Activated T-helper 2 cell treated with anti-CD3 and anti-CD28 coated beads, Interferon-gamma antibody, Interleukin-2, Interleukin-4, amounts not matched to agents 10 μg/mL and 5 μg/mL and 100 μg/mL, durations not matched to agents 14 hours and 24 hours and 36 hours (primary cell): ENCODE data around the gene KLK15. TPM values are rescaled to one million over a fixed set of nuclear protein-coding genes. Genes with fewer than 3 reads are reported as not detected.

Experiments used
- DNase-seq: peaks from one replicate; pipeline ENCODE4 v3.0.0; 2021; ENCODE audit warnings: low spot score
- H3K27ac Mint-ChIP-seq: one replicate; pipeline ENCODE4 v1.8.0; 2021; ENCODE audit warnings: mixed read lengths
- H3K27me3 Mint-ChIP-seq: one replicate; pipeline ENCODE4 v1.8.0; 2021; ENCODE audit warnings: low read depth, mixed read lengths
- H3K36me3 Mint-ChIP-seq: one replicate; pipeline ENCODE4 v1.8.0; 2021; ENCODE audit warnings: low read depth, mixed read lengths
- H3K4me1 Mint-ChIP-seq: one replicate; pipeline ENCODE4 v1.8.0; 2021; ENCODE audit warnings: low read depth, mixed read lengths
- H3K4me3 Mint-ChIP-seq: one replicate; pipeline ENCODE4 v1.8.0; 2021; ENCODE audit warnings: low read depth, mild to moderate bottlenecking, moderate library complexity, mixed read lengths
- H3K9me3 Mint-ChIP-seq: one replicate; pipeline ENCODE4 v1.8.0; 2021; ENCODE audit warnings: mixed read lengths
- intact Hi-C: fragments of 100-400 bp; cut with micrococcal nuclease; formaldehyde crosslinking; loops from one replicate; pipeline ENCODE4 v1.15.1; 2023
- total RNA-seq: library from RNA; stranded (reverse); gene quantifications from 2 replicates; pipeline ENCODE4 v1.2.3, GENCODE V29; 2022

The KLK15 gene
- total RNA-seq, 1 donor from 2014 or later = not detected

- no peak for DNase-seq
- Mint-ChIP-seq H3K27me3 (peaks cover 18% of the 10 kb centered on the region), H3K4me1 (no peaks in the 10 kb centered on the region), H3K9me3 (peaks cover 11% of the 10 kb centered on the region), H3K36me3 (no peaks in the 10 kb centered on the region), H3K27ac (no peak overlapping the region), H3K4me3 (no peak overlapping the region)
- intact Hi-C loops = no loop called here
Measured at GRCh38 chr19:50861010-50861409, 27.6 kb upstream of the KLK15 start.

- Mint-ChIP-seq H3K27ac (no peak overlapping the region), H3K27me3 (peaks cover 21% of the 10 kb centered on the region), H3K4me3 (no peak overlapping the region), H3K9me3 (peaks cover 11% of the 10 kb centered on the region), H3K4me1 (no peaks in the 10 kb centered on the region), H3K36me3 (no peaks in the 10 kb centered on the region)
- intact Hi-C loops = no loop called here
- DNase-seq = no peak
Measured at GRCh38 chr19:50859849-50860248, 26.5 kb upstream of the KLK15 start.

GRCh38 chr19:50858886-50859285 is 25.5 kb upstream of the KLK15 start:
- peaks cover 21% of the 10 kb centered on the region for H3K27me3 Mint-ChIP-seq
- H3K27ac Mint-ChIP-seq = no peak overlapping the region
- DNase-seq = no peak
- intact Hi-C loops = no loop called here
- H3K4me3 Mint-ChIP-seq = no peak overlapping the region
- no peaks in the 10 kb centered on the region for H3K36me3 Mint-ChIP-seq
- H3K4me1 Mint-ChIP-seq = no peaks in the 10 kb centered on the region
- H3K9me3 Mint-ChIP-seq = peaks cover 11% of the 10 kb centered on the region

- Mint-ChIP-seq H3K27me3 (peaks cover 17% of the 10 kb centered on the region), H3K27ac (no peak overlapping the region), H3K4me1 (no peaks in the 10 kb centered on the region), H3K36me3 (no peaks in the 10 kb centered on the region), H3K4me3 (no peak overlapping the region), H3K9me3 (peaks cover 11% of the 10 kb centered on the region)
- no peak for DNase-seq
- intact Hi-C loops = no loop called here
Measured at GRCh38 chr19:50857366-50857765, 24.0 kb upstream of the KLK15 start.

DNA sequence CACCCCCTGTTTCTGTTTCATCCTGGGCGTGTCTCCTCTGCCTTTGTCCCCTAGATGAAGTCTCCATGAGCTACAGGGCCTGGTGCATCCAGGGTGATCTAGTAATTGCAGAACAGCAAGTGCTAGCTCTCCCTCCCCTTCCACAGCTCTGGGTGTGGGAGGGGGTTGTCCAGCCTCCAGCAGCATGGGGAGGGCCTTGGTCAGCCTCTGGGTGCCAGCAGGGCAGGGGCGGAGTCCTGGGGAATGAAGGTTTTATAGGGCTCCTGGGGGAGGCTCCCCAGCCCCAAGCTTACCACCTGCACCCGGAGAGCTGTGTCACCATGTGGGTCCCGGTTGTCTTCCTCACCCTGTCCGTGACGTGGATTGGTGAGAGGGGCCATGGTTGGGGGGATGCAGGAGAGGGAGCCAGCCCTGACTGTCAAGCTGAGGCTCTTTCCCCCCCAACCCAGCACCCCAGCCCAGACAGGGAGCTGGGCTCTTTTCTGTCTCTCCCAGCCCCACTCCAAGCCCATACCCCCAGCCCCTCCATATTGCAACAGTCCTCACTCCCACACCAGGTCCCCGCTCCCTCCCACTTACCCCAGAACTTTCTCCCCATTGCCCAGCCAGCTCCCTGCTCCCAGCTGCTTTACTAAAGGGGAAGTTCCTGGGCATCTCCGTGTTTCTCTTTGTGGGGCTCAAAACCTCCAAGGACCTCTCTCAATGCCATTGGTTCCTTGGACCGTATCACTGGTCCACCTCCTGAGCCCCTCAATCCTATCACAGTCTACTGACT is 21.4 kb upstream of the KLK15 start, which contains the start of gene KLK3:
Gene KLK3, plus strand, starts transcription at position 280 of the 775 bp plus-strand sequence. Its CDS starts 41 bp downstream, at position 321.
- peaks cover 17% of the 10 kb centered on the region for H3K27me3 Mint-ChIP-seq
- intact Hi-C loops = no loop called here

DNA sequence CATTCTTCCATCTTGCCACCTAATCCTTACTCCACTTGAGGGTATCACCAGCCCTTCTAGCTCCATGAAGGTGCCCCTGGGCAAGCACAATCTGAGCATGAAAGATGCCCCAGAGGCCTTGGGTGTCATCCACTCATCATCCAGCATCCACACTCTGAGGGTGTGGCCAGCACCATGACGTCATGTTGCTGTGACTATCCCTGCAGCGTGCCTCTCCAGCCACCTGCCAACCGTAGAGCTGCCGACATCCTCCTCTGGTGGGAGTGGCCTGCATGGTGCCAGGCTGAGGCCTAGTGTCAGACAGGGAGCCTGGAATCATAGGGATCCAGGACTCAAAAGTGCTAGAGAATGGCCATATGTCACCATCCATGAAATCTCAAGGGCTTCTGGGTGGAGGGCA is 18.2 kb upstream of the KLK15 start:
- no peaks in the 10 kb centered on the region for H3K4me1 Mint-ChIP-seq
- H3K36me3 Mint-ChIP-seq = no peaks in the 10 kb centered on the region
- H3K27me3 Mint-ChIP-seq = peaks cover 9% of the 10 kb centered on the region
- H3K9me3 Mint-ChIP-seq = no peaks in the 10 kb centered on the region
- DNase-seq = no peak
- intact Hi-C loops = no loop called here
- H3K4me3 Mint-ChIP-seq = no peak overlapping the region
- no peak overlapping the region for H3K27ac Mint-ChIP-seq

More for the DNA sequence above, 21.4 kb upstream of the KLK15 start, which contains the start of gene KLK3:
- Mint-ChIP-seq H3K27ac (no peak within 1 kb of the TSS), H3K9me3 (no peaks in the 10 kb centered on the region), H3K36me3 (no peaks in the 10 kb centered on the region), H3K4me1 (no peaks in the 10 kb centered on the region), H3K4me3 (no peak within 1 kb of the TSS)
- DNase-seq = no peak

DNA sequence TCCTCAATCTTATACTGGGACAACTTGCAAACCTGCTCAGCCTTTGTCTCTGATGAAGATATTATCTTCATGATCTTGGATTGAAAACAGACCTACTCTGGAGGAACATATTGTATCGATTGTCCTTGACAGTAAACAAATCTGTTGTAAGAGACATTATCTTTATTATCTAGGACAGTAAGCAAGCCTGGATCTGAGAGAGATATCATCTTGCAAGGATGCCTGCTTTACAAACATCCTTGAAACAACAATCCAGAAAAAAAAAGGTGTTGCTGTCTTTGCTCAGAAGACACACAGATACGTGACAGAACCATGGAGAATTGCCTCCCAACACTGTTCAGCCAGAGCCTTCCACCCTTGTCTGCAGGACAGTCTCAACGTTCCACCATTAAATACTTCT is 17.4 kb upstream of the KLK15 start:
- intact Hi-C loops = no loop called here
- DNase-seq = no peak
- Mint-ChIP-seq H3K27ac (no peak overlapping the region), H3K36me3 (no peaks in the 10 kb centered on the region), H3K27me3 (peaks cover 7% of the 10 kb centered on the region), H3K4me3 (no peak overlapping the region), H3K4me1 (no peaks in the 10 kb centered on the region), H3K9me3 (no peaks in the 10 kb centered on the region)

GRCh38 chr19:50844296-50844935 is 11.0 kb upstream of the KLK15 start:
- Mint-ChIP-seq H3K36me3 (no peaks in the 10 kb centered on the region), H3K27ac (no peak overlapping the region), H3K9me3 (no peaks in the 10 kb centered on the region), H3K4me3 (no peak overlapping the region), H3K27me3 (peaks cover 13% of the 10 kb centered on the region), H3K4me1 (no peaks in the 10 kb centered on the region)
- no peak for DNase-seq
- intact Hi-C loops = no loop called here

DNA sequence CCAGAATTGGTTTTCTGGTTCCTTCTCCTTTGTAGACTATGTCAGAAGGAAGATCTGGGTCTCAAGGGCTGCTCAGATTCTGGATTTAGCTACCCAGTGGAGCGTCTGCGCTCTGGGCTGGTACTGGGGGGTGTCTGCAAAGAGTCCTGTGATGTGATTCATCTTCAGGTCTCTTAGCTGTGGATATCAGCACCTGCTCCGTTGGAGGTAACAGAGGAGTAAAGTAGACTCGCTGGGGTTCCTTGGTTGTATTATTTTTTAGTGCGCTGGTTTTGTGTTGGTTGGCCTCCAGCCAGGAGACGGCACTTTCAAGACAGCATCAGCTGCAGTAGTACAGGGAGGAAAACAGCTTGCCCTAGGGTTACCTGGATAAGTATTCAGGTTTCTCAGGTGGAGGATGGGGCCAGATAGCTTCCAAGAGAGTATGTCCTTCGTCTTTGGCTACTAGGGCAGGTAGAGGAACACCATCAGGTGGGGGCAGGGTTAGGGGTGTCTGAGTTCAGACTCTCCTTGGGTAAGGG is 10.4 kb upstream of the KLK15 start:
- Mint-ChIP-seq H3K27me3 (peaks cover 13% of the 10 kb centered on the region), H3K4me3 (no peak overlapping the region), H3K9me3 (no peaks in the 10 kb centered on the region), H3K36me3 (no peaks in the 10 kb centered on the region), H3K27ac (no peak overlapping the region), H3K4me1 (no peaks in the 10 kb centered on the region)
- DNase-seq = no peak
- intact Hi-C loops = no loop called here

- no peak overlapping the region for H3K4me3 Mint-ChIP-seq
- peaks cover 14% of the 10 kb centered on the region for H3K27me3 Mint-ChIP-seq
- no peaks in the 10 kb centered on the region for H3K36me3 Mint-ChIP-seq
- no peaks in the 10 kb centered on the region for H3K9me3 Mint-ChIP-seq
- intact Hi-C loops = no loop called here
- H3K27ac Mint-ChIP-seq = no peak overlapping the region
- DNase-seq = no peak
- peaks cover 2% of the 10 kb centered on the region for H3K4me1 Mint-ChIP-seq
Measured at GRCh38 chr19:50843205-50843604, 9.8 kb upstream of the KLK15 start.

DNA sequence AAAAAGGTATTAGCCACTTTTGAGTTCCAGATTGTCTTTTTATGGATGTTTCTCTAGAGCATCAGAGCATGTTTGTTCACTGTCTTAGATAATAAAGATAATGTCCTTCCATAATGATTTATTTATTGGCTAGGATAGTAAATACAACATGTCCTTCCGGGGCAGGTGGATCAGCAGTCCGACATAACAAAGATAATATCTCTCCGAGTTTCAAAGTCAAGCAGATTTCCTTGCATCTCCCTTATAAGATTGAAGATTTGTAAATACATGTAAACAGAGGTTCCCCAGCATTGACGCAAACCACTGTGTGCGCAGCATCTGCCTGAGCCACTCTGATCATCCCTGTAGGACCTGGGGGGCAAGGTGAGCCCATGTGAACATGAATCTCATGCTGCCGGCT is 8.8 kb upstream of the KLK15 start:
- no peak overlapping the region for H3K27ac Mint-ChIP-seq
- no peaks in the 10 kb centered on the region for H3K9me3 Mint-ChIP-seq

DNA sequence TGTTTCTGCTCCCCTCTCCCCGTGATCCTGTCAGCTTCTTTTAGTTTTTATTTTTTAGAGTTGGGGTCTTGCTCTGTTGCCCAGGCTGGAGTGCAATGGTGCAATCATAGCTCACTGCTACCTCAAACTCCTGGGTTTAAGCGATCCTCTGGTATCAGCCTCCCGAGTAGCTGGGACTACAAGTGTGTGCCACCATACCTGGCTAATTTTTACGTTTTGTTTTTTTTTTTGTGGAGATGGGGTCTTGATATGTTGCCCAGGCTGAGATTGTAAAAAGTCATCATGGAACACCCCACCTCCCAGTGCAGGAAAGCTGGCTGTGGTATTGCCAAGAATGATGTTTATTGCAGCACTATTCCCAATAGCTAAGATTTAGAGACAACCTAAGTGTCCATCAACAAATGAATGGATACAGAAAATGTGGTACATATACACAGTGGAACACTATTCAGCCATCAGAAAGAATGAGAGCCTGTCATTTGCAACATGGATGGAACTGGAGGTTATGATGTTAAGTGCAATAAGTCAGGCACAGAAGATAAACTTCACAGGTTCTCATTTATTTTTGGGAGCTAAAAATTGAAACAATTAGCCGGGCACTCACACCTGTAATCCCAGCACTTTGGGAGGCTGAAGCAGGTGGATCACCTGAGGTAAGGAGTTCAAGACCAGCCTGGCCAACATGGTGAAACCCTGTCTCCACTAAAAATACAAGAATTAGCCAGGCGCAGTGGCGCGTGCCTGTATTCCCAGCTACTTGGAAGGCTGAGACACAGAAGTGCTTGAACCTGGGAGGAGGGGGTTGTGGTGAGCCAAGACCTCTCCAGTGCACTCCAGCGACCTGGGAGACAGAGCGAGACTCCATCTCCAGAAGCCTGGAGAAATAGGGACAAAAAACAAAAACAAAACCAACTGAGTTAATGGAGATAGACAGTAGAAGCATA is 6.6 kb upstream of the KLK15 start:
- Mint-ChIP-seq H3K9me3 (no peaks in the 10 kb centered on the region), H3K4me1 (peaks cover 11% of the 10 kb centered on the region), H3K36me3 (no peaks in the 10 kb centered on the region), H3K27ac (no peak overlapping the region), H3K27me3 (peaks cover 31% of the 10 kb centered on the region), H3K4me3 (no peak overlapping the region)
- intact Hi-C loops = loop anchor here (10.0 kb wide), 1 partner anchor 85 kb away; no protein-coding TSS in a partner anchor
- no peak for DNase-seq

More for the DNA sequence above, 8.8 kb upstream of the KLK15 start:
- Mint-ChIP-seq H3K36me3 (no peaks in the 10 kb centered on the region), H3K27me3 (peaks cover 20% of the 10 kb centered on the region), H3K4me3 (no peak overlapping the region), H3K4me1 (peaks cover 4% of the 10 kb centered on the region)
- intact Hi-C loops = no loop called here
- no peak for DNase-seq
